SHP77 (cell line): Measurements from ENCODE around the gene RAD9B.
"Not testable (repeated sequence)": the region's sequence is repeated elsewhere in the genome, so short reads cannot be mapped to it uniquely, and the experiment has no call there.

Experiments used
- DNase-seq, 2 experiments: peaks; one replicate each; lab custom pipeline; 2025; lab: John Stamatoyannopoulos, UW

RAD9B gene

GRCh38 chr12:110528277-110528839, 26.2 kb downstream of the RAD9B start:
- DNase-seq, result no peak

- DNase-seq, result no peak
Measured at GRCh38 chr12:110530511-110530910, 28.4 kb downstream of the RAD9B start.

- no peak for DNase-seq
Measured at GRCh38 chr12:110531741-110532333, 29.7 kb downstream of the RAD9B start.

GRCh38 chr12:110532644-110533043, 30.5 kb downstream of the RAD9B start:
- no peak for DNase-seq

GRCh38 chr12:110533607-110534006, 31.5 kb downstream of the RAD9B start:
- DNase-seq, result no peak

GRCh38 chr12:110534811-110535210, 32.7 kb downstream of the RAD9B start:
- no peak for DNase-seq

- no peak for DNase-seq
Measured at GRCh38 chr12:110536834-110537604, 34.9 kb downstream of the RAD9B start.

- DNase-seq, result no peak
Measured at GRCh38 chr12:110537605-110538409, 35.7 kb downstream of the RAD9B start.

GRCh38 chr12:110538869-110539622, 36.9 kb downstream of the RAD9B start:
- no peak for DNase-seq

GRCh38 chr12:110540048-110540447, 37.9 kb downstream of the RAD9B start:
- no peak for DNase-seq

GRCh38 chr12:110543252-110543959, 41.3 kb downstream of the RAD9B start:
- no peak for DNase-seq

GRCh38 chr12:110543965-110544364, 41.8 kb downstream of the RAD9B start:
- DNase-seq, result no peak

GRCh38 chr12:110545259-110545658, 43.1 kb downstream of the RAD9B start:
- not testable (repeated sequence) for DNase-seq

- no peak for DNase-seq
Measured at GRCh38 chr12:110545812-110546211, 43.7 kb downstream of the RAD9B start.

GRCh38 chr12:110546339-110546738, 44.2 kb downstream of the RAD9B start:
- DNase-seq, result no peak

- no peak for DNase-seq
Measured at GRCh38 chr12:110547090-110547489, 45.0 kb downstream of the RAD9B start.

- no peak for DNase-seq
Measured at GRCh38 chr12:110548678-110549077, 46.5 kb downstream of the RAD9B start.

GRCh38 chr12:110549716-110550115, 47.6 kb downstream of the RAD9B start:
- no peak for DNase-seq

GRCh38 chr12:110550981-110551380, 48.9 kb downstream of the RAD9B start:
- DNase-seq, result no peak
